ENCODE data around the gene SPTLC3. TPM values are rescaled to one million over a fixed set of nuclear protein-coding genes. Genes with fewer than 3 reads are reported as not detected.

SPTLC3 gene
- 0.06 to 0.21 TPM (median 0.09 TPM) in 3 of 5 replicates, not detected in the others for total RNA-seq (2022; extraction: Qiagen RNA extraction; ENCODE audit: low read depth)

DNA sequence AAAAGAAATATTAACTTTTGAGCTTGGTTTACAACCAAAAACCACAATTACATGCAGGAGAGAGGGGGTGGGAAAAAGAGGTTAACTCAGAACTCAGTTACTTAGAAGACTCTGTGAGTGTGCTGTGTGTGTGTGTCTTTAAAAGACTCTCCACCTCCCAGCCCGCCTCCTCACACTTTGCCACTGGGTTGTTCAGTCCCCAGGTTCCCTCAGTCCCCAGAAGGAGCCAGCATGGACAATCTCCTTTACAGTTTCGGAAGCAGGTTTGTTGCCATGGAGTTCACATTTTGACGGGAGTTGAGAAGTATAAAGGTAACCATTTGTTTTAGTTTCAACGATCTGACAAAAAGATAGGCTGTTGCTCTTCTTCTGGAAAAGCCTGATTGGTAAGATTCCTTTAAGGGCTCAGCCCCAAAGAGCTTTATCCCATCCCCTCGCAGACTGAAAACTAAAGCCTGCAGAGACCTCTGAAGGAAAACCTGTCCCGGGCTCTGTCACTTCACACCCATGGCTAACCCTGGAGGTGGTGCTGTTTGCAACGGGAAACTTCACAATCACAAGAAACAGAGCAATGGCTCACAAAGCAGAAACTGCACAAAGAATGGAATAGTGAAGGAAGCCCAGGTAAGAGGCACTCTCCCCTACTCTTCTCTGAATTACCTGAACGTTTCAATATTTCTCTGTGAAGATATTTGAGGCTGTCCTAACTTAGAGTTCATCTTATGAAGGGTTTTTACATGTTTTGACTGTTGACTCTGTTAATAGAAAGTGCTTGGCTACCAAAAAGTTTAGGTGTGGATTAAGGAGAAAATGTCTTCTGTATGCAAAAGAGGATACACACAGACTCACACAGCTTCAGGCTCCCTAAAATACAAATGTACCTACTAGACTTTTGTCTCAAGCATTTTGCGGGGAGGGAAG lies at the start of gene SPTLC3:
TSS of gene SPTLC3 (plus strand) at position 212 of the 921 bp plus-strand sequence. CDS start at position 508, 296 bp downstream.

Other genes starting within 250 kb of the SPTLC3 start
- gene ISM1, start 212.3 kb downstream of the SPTLC3 start, total RNA-seq (2022; extraction: Qiagen RNA extraction; ENCODE audit: low read depth) = 0.14 to 0.27 TPM (median 0.24 TPM) in 5 replicates